NCI-H2227 (cell line): ENCODE measurements around the gene SHLD2.
"Not testable (repeated sequence)": the region's sequence is repeated elsewhere in the genome, so short reads cannot be mapped to it uniquely, and the experiment has no call there.

Experiments
- DNase-seq: peaks from one replicate; lab custom pipeline; 2025; ENCODE audit not compliant: unreplicated experiment; lab: John Stamatoyannopoulos, UW

SHLD2 gene

GRCh38 chr10:87211848-87212247, 116.8 kb downstream of the SHLD2 start:
- DNase-seq, result not testable (repeated sequence)

GRCh38 chr10:87213150-87213765, 118.3 kb downstream of the SHLD2 start:
- DNase-seq, result not testable (repeated sequence)

DNA sequence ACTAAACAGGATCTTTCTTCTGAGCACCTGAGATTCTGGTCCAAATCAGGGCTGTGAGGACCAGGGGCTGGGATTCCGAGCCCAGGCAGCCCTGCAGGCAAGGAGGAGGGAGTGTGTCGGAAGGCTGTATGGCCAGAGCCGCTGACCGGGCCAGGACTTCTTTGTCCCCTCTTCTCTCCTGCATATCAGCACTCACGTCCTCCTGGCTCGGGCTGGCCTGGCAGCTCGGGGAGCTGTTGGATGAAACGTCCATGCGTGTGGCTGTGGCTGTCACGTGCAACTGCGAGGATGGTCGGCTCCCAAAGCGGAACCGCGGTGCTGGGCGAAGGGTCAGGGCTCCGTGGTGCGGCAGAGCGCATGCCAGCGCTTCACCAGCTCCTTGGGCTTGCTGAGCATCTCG, 118.8 kb downstream of the SHLD2 start:
- DNase-seq, result not testable (repeated sequence)

- DNase-seq, result not testable (repeated sequence)
Measured at GRCh38 chr10:87216120-87216519, 121.1 kb downstream of the SHLD2 start.

DNA sequence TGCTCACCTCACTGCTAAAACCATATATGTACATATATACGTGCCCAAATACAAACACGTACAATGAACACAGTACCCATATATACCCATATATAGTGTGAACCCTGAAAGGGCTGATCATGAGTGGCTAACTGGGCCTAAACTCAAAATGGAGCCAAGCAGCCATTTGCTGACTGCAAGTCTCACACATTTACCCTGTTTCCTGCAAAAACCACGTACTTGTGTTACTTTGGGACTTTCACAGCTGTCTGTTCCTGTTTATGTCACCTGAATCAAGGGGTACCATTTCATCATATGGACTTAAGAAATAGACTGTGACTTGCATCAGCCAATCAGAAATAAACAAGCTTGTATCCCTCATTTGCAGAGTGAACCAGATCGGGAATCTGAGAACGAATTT, 124.4 kb downstream of the SHLD2 start:
- DNase-seq, result not testable (repeated sequence)

DNA sequence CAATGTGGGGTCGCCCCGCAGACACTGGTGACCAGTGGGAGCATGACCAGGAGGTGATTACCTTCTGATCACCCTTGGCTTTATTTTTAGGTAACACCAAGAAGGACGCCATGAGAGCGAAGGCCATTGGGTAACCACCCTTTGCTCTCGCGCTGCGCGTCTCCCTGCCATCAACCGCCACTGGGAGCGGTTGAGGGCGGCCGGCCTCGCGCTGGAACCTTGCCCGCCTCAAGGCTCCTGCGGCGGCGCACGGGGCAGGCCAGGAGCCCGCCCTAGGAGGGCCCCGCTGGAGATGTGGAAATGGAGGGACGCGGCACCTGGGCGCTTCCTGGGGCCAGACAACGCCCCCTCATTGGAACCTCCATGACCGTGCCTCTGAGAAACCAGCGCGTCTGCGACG, 127.8 kb downstream of the SHLD2 start:
- DNase-seq, result not testable (repeated sequence)

DNA sequence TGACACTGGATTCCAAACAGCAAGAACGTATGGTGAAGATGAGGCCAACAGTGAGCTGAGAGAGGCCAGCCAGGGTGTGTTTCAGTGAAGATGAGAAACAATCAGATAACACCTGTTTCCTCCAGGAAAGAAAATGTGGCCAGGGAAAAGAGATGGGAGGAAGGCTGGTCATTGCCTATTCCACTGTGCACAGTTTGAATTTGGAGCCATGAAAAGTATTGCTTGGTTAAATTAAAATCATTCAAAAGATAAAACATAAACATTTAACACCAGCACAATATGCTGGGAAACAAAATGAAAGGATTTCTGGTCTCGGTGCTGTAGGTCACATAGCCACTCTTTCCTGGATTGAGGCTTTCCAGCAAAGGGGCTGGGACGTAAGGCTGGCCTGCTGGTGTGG, 130.1 kb downstream of the SHLD2 start, which contains the start of gene NUTM2A:
Gene NUTM2A (plus strand): TSS at position 301 of the 400 bp plus-strand sequence. CDS start 383 bp downstream, outside the sequence.
- DNase-seq, result not testable (repeated sequence)

GRCh38 chr10:87228247-87228646, 133.2 kb downstream of the SHLD2 start:
- DNase-seq, result not testable (repeated sequence)

DNA sequence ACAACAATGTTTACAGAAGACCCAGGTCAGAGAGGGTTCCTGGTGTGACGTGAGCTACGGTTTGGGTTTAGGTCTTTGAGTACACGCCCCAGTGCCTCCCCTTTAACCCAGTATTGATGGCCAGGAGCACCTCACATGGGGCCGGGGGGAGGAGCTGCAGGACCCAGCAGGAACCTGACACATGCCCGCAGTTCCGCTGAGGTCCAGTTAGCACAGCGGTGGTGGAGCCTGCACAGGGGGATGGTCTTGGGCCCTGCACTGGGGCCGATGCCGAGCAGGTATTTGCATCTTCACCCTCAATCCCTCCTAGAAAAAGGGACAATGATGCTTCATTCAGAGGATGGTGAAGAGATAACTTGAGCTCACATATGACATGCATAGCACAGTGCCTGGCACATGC, 134.2 kb downstream of the SHLD2 start:
- not testable (repeated sequence) for DNase-seq

DNA sequence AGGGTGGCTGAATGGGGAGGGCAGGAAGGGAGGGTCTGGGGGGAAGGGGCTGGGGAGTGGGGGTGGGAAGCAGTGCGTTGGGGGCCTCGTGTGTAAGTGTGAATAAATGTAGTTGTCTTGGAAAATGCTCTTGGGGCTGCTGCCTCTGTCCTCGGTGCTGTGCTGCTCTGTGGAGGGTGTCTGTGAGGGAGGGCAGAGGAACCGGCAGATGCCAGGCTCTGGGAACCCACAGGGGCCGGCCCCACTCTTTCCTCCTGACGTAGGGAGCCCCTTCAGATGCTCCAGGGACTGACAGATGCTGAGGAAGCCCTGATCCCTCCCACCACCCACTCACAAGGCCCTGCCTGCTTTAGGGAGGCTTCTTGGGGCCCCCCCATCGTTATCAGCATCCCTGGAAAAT, 139.8 kb downstream of the SHLD2 start:
- not testable (repeated sequence) for DNase-seq

DNA sequence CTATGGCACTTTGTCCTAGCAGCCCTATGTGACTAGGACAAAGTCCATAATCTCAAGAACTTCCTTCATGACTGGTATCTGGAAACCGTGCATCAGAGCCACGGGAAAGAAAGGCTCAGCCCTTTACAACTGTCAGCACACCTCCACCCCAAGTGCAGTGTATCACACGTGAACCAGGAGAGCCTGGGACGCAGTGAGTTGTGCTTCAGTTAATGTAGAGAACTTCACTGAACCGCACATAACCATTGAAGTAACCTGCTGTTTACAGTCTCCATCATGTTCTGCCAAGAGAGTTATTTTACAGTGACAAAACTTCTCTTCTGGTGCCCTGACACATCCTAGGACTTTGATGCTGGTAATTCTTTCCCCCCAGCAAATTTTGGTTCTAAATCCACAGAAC, 142.2 kb downstream of the SHLD2 start:
- not testable (repeated sequence) for DNase-seq

GRCh38 chr10:87239346-87239808, 144.4 kb downstream of the SHLD2 start:
- DNase-seq, result not testable (repeated sequence)
